PC-3 (cell line): ENCODE measurements around the gene KCNQ1. TPM values are rescaled to one million over a fixed set of nuclear protein-coding genes. Genes with fewer than 3 reads are reported as not detected.

Experiments
- ATAC-seq: fragments of 200-7000 bp; cut with Tn5 transposase; 2 replicates; pipeline ENCODE4 v1.9.1; 2020; ENCODE audit warnings: mild to moderate bottlenecking, moderate library complexity
- BruUV-seq: library from RNA; stranded (reverse); fragments of 400-500 nt; replicated peaks from 2 replicates; lab custom pipeline; 2021; lab: Mats Ljungman, UMichigan
- CTCF ChIA-PET: fragments of 300-600 bp; sonication (Branson Sonifier 250); formaldehyde crosslinking; loops from one replicate; lab custom pipeline; 2022; ENCODE audit warnings: antibody characterized with exemption; lab: Charles Lee
- POLR2A ChIA-PET: fragments of 300-600 bp; sonication (Branson Sonifier 250); formaldehyde crosslinking; loops from one replicate; lab custom pipeline; 2022; ENCODE audit warnings: antibody characterized with exemption; ENCODE audit not compliant: unreplicated experiment; lab: Charles Lee
- DNase-seq: peaks from one replicate; pipeline ENCODE4 v3.0.0-alpha.2; 2015
- H2AFZ ChIP-seq: fragments of 300-600 bp; sonication (generic); 2 replicates; pipeline ENCODE4 v1.6.0; 2016; ENCODE audit warnings: antibody characterized with exemption, low read length
- H3F3A ChIP-seq: fragments of 300-600 bp; sonication (generic); one replicate; pipeline ENCODE4 v1.6.0; 2017; ENCODE audit warnings: antibody characterized with exemption, low read length, control low read depth, mild to moderate bottlenecking; ENCODE audit not compliant: unreplicated experiment
- H3K27ac ChIP-seq: fragments of 300-600 bp; sonication (generic); 2 replicates; pipeline ENCODE4 v1.5.1; 2016; ENCODE audit warnings: mild to moderate bottlenecking, low read length
- H3K27me3 ChIP-seq: fragments of 300-600 bp; sonication (generic); 2 replicates; pipeline ENCODE4 v1.6.1; 2016; ENCODE audit warnings: low read length, mixed read lengths
- H3K36me3 ChIP-seq: fragments of 300-600 bp; sonication (generic); 2 replicates; pipeline ENCODE4 v1.6.1; 2016; ENCODE audit warnings: low read depth, mixed run types, low read length, mixed read lengths
- H3K4me1 ChIP-seq: fragments of 300-600 bp; sonication (generic); 2 replicates; pipeline ENCODE4 v1.5.1; 2016; ENCODE audit warnings: low read length; ENCODE audit not compliant: insufficient read depth
- H3K4me2 ChIP-seq: fragments of 300-600 bp; sonication (generic); 2 replicates; pipeline ENCODE4 v1.6.0; 2016; ENCODE audit warnings: low read length
- H3K4me3 ChIP-seq: fragments of 300-600 bp; sonication (generic); 2 replicates; pipeline ENCODE4 v1.5.1; 2016; ENCODE audit warnings: mild to moderate bottlenecking, low read length, mixed read lengths
- H3K79me2 ChIP-seq: fragments of 300-600 bp; sonication (generic); 2 replicates; pipeline ENCODE4 v1.6.1; 2017; ENCODE audit warnings: low read length, mixed read lengths
- H3K9ac ChIP-seq: fragments of 300-600 bp; sonication (generic); 2 replicates; pipeline ENCODE4 v1.6.0; 2016; ENCODE audit warnings: mild to moderate bottlenecking, low read length
- H3K9me2 ChIP-seq: fragments of 300-600 bp; sonication (generic); replicated peaks from 2 replicates; pipeline ENCODE4 v1.6.1; 2016; ENCODE audit warnings: mixed run types, low read length, mixed read lengths
- H3K9me3 ChIP-seq: fragments of 300-600 bp; sonication (generic); 2 replicates; pipeline ENCODE4 v1.6.1; 2016; ENCODE audit warnings: low read length, mixed read lengths
- H4K20me1 ChIP-seq: fragments of 300-600 bp; sonication (generic); 2 replicates; pipeline ENCODE4 v1.6.1; 2016; ENCODE audit warnings: low read length, mixed read lengths
- CTCF ChIP-seq: fragments of 300-600 bp; sonication (generic); conservative IDR thresholded peaks from 2 replicates; pipeline ENCODE4 v1.5.1; 2017; ENCODE audit warnings: antibody characterized with exemption, low read depth, mild to moderate bottlenecking, low read length
- EZH2 ChIP-seq: fragments of 300-600 bp; sonication (generic); IDR thresholded peaks from one replicate; pipeline ENCODE4 v1.6.1; 2017; ENCODE audit warnings: antibody characterized with exemption, mild to moderate bottlenecking, low read length; ENCODE audit not compliant: unreplicated experiment
- EZH2phosphoT487 ChIP-seq: fragments of 300-600 bp; sonication (generic); IDR thresholded peaks from 2 replicates; pipeline ENCODE4 v1.6.1; 2018; ENCODE audit warnings: mild to moderate bottlenecking, antibody characterized with exemption, low read length, borderline replicate concordance
- intact Hi-C: fragments of 100-400 bp; cut with micrococcal nuclease; formaldehyde crosslinking; loops from 2 replicates; pipeline ENCODE4 v1.9.0; 2023
- total RNA-seq: library from RNA; depleted of rRNA; stranded (reverse); fragments of >200 nt; gene quantifications from 2 replicates; pipeline ENCODE4 v1.2.3, GENCODE V29; 2014

KCNQ1 gene
- total RNA-seq, 1 experiment from 2014 or later: 0.40 TPM

DNA sequence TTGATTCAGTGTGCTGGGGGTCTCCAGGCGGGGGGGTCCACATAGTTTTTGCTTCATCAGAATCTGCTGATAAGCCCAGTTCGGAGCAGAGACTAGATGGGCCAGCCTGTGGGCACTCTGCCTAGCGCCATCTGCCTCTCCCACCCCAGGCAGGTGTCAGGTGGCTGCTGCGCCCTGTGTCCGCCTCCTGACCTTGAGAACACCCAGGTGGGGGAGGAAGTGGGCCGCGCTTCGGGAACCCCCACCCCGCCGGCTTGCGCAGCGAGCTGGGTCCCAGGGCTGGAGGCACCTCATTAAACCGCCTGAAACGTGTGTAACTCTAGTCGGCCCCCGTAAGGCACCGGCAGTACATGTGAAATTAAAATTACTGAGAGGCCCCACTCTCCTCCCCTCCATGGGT lies 113.6 kb downstream of the KCNQ1 start:
- Histone ChIP-seq H3F3A (no peaks in the 10 kb centered on the region), H3K79me2 (no peaks in the 10 kb centered on the region), H3K27ac (no peak overlapping the region), H3K4me3 (no peak overlapping the region), H3K9me3 (no peaks in the 10 kb centered on the region), H3K27me3 (no peaks in the 10 kb centered on the region), H4K20me1 (no peaks in the 10 kb centered on the region), H3K9me2 (no peaks in the 10 kb centered on the region), H2AFZ (no peak overlapping the region), H3K9ac (no peak overlapping the region), H3K4me2 (no peak overlapping the region), H3K4me1 (no peaks in the 10 kb centered on the region), H3K36me3 (no peaks in the 10 kb centered on the region)
- ATAC-seq (no peak), DNase-seq (no peak)
- no TSS peak for BruUV-seq
- intact Hi-C loops: no loop called here
- CTCF ChIA-PET: no interaction called here
- TF ChIP-seq EZH2: no peak
- POLR2A ChIA-PET: no interaction called here

- Histone ChIP-seq H3K27ac (no peak overlapping the region), H3F3A (no peaks in the 10 kb centered on the region), H3K9me3 (no peaks in the 10 kb centered on the region), H3K36me3 (no peaks in the 10 kb centered on the region), H2AFZ (no peak overlapping the region), H3K4me1 (no peaks in the 10 kb centered on the region), H3K4me3 (no peak overlapping the region), H4K20me1 (no peaks in the 10 kb centered on the region), H3K4me2 (no peak overlapping the region), H3K9ac (no peak overlapping the region), H3K27me3 (no peaks in the 10 kb centered on the region), H3K9me2 (no peaks in the 10 kb centered on the region), H3K79me2 (no peaks in the 10 kb centered on the region)
- no peak for TF ChIP-seq EZH2
- no peak for TF ChIP-seq CTCF
- no peak for TF ChIP-seq EZH2phosphoT487
- no peak for DNase-seq
- POLR2A ChIA-PET: no interaction called here
- intact Hi-C loops: no loop called here
- CTCF ChIA-PET: no interaction called here
- BruUV-seq: no TSS peak
- no peak for ATAC-seq
Measured at GRCh38 chr11:2558861-2559526, 114.2 kb downstream of the KCNQ1 start.

DNA sequence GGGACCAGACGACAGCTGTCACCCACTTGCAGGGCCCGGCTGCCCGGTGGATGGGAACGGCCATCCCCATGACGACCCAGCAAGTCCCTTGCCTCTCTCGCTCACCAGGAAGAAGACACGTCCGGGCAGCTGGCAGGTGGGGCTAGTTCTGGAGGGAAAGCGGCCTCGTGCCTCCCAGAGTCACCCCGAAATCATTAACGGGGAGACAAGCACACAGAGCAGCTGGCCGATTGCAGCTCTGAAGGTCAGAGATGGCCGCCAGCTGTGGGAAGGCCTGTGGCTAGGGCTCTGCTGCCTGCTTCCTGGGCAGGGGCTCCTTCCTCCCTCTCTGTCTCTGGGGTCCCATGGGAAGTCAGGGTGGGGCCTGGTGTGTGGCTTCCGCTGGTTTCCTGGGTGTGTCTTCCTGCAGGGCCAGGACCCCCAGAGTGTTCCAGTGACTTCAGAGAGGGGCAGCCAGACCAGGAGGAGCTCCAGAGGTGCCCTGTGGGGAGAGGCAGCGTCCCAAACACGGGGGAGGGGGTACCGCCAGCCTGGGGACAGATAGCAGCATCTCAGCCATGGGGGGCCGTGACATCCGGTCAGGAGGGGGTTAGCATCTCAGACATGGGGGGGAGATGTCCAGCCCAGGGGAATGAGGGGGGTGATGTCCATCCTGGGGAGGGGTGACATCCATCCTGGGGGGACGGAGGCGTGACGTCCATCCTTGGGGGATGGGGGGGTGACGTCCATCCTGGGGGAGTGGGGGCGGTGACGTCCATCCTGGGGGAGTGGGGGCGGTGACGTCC lies 114.9 kb downstream of the KCNQ1 start:
- no peak for TF ChIP-seq EZH2phosphoT487
- no peak for TF ChIP-seq EZH2
- no peak for TF ChIP-seq CTCF
- no peaks in the 10 kb centered on the region for H3K79me2 ChIP-seq
- no peaks in the 10 kb centered on the region for H3K27me3 ChIP-seq
- CTCF ChIA-PET: no interaction called here
- no peak overlapping the region for H3K27ac ChIP-seq
- DNase-seq (no peak), ATAC-seq (no peak)
- BruUV-seq: no TSS peak
- H2AFZ ChIP-seq: no peak overlapping the region
- intact Hi-C loops: no loop called here
- H3F3A ChIP-seq: no peaks in the 10 kb centered on the region
- H3K36me3 ChIP-seq: no peaks in the 10 kb centered on the region
- H3K4me2 ChIP-seq: no peak overlapping the region
- H3K4me1 ChIP-seq: no peaks in the 10 kb centered on the region
- H3K4me3 ChIP-seq: no peak overlapping the region
- H4K20me1 ChIP-seq: no peaks in the 10 kb centered on the region
- POLR2A ChIA-PET: no interaction called here
- no peaks in the 10 kb centered on the region for H3K9me3 ChIP-seq
- H3K9me2 ChIP-seq: no peaks in the 10 kb centered on the region
- no peak overlapping the region for H3K9ac ChIP-seq
